SK-N-DZ (cell line): ENCODE data around the gene ZNF823.
A peak's percentile ranks its signal among the peaks of the same experiment; 100 is the strongest.
"Not testable (repeated sequence)": the region's sequence is repeated elsewhere in the genome, so short reads cannot be mapped to it uniquely, and the experiment has no call there.

Source experiments
- DNase-seq: peaks from one replicate; pipeline ENCODE4 v3.0.0-alpha.2; 2015; ENCODE audit warnings: low spot score
- small RNA-seq, 2 experiments: library from RNA; depleted of rRNA; stranded (forward); fragments of <200 nt; gene quantifications; one replicate each; pipeline ENCODE3, GENCODE V24; 2014

The ZNF823 gene

DNA sequence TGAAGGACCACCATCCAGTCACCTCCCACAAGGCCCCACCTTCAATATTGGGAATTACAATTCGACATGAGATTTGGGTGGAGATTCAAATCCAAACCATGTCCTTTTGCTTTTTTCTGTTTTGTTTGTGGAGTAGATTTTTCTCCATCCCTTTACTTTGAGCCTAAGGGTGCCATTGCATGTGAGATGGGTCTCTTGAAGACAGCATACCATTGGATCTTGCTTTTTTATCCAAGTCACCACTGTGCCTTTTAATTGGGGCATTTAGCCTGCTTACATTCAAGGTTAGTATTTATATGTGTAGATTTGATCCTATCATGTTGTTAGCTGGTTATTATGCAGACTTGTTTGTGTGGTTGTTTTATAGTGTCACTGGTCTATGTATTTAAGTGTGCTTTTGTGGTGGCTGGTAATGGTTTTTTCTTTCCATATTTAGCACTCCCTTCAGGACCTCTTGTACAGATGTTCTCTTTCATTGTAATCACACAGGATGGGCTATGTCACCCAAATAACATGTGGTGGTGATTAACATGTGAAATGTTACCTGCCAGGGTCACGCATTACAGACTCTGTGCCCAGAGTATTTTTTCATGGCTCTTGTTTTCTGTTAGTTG, 58.0 kb downstream of the ZNF823 start:
- DNase-seq: no peak

DNA sequence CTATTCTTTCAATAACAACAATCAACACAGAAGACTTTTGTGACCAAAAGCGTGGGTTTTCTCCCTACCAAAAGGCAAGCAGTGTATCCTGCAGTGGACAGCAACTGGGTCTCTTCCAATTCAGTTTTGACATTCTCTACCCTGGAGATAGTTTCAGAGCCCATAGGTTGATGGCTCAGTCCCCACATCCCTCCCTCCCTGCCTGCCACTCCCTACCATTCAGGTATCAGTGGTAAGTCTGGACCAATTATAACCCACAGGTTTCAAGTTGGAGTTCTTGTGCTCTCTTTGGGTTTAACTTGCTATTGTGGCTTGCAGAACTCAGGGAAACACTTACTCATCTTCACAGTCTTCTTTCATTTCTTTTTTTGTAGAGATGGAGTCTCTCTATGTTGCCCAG, 60.2 kb downstream of the ZNF823 start:
- DNase-seq: no peak

DNA sequence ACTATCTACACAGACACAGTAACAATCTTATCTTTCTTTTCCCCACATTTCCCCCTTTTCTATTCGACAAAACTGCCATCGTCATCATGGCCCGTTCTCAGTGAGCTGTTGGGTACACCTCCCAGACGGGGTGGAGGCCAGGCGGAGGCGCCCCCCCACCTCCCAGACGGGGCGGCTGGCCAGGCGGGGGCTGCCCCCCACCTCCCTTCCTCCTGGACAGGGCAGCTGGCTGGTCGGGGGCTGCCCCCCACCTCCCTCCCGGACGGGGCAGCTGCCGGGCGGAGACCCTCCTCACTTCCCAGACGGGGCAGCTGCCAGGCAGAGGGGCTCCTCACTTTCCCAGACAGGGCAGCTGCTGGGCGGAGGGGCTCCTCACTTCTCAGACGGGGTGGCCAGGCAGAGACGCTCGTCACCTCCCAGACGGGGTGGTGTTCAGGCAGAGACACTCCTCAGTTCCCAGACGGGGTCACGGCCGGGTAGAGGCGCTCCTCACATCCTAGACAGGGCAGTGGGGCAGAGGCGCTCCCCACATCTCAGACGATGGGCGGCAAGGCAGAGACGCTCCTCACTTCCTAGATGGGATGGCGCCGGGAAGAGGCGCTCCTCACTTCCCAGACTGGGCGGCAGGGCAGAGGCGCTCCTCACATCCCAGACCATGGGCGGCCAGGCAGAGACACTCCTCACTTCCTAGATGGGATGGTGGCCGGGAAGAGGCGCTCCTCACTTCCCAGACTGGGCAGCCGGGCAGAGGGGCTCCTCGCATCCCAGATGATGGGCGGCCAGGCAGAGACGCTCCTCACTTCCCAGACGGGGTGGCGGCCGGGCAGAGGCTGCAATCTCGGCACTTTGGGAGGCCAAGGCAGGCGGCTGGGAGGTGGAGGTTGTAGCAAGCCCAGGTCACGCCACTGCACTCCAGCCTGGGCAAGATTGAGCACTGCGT, 61.8 kb downstream of the ZNF823 start:
- DNase-seq: not testable (repeated sequence)

DNA sequence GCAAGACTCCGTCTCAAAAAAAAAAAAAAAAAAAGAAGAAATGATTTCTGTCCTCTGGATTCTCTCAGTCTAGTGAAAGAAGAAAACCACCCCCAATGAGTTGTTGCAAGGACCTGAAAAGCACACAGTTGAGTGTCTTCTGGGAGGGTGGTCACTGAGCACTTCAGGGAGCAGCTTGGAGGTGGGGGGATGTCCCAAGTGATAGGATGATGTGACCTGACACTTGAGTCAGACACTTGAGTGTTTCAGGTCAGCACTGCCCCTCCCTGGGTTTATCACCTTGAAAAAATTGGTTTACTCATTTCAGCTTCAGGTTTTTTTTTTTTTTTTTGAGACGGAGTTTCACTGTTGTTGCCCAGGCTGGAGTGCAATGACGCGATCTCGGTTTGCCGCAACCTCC, 63.2 kb downstream of the ZNF823 start:
- DNase-seq: no peak

DNA sequence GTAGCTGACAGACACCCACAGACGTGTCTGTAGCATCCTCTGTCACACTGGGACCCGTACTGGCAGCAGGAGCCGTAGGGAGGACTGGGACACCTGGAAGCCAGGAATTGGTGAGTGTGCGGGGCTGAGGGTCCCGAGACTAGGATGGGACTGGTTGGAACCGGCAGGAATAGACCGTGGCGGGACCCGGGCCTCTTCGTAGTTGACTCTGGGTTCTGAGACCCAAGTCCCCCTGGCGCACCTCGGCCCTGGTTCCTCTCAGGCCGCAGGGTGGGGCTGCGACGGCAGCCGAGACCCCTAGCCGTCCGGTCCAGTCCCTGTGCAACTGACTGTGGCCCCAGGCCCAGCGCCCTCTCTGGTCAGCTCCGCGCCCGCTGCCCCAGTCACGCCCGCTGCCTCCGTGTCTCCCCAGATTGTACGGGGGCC, 64.7 kb downstream of the ZNF823 start:
- no peak for DNase-seq

DNA sequence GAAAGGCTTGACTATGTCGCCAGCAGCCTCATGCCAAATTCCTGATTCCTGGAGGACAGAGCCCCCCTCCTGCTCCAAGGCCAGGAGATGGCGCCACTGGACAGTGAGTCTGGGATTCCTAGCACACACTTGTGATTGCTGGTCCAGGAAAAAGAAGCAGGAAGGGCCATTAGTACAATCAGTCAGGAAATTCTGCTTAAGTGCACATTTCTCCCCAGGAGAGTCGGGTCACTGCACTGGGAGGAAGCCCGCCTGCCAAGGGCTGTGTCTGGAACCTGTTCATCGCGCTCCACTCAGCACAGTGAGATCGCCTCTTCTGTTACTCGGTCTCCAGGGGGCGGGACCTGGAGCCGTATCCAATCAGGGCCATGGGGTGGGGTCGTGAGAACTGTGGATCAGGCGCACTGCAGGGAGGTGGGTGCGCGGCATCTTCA, 65.1 kb downstream of the ZNF823 start:
- peak; percentile 37 for DNase-seq

Small RNA genes lying within 50 kb of the gene (small RNA-seq; reads per million reads assigned to genes)
- gene ZNF833P: 0 reads per million in 2 experiments
